ENCODE measurements around the gene ACADVL. TPM values are rescaled to one million over a fixed set of nuclear protein-coding genes. Genes with fewer than 3 reads are reported as not detected.

ACADVL gene
- total RNA-seq, 1 experiment from 2014 or later = 558 TPM

- intact Hi-C loops (cut with micrococcal nuclease) = loop anchor here (2.0 to 5.0 kb wide), 2 partner anchors 17 to 219 kb away; partner anchors contain the start of genes POLR2A, SLC2A4 and SLC35G6
- Histone ChIP-seq H3K27me3 (ENCODE audit: low read length) (no peaks in the 10 kb centered on the region), H3K36me3 (ENCODE audit: low read depth, low read length) (peaks cover 4% of the 10 kb centered on the region; the same call in 1 of the 2 replicates), H2AFZ (ENCODE audit: low read length) (peak overlapping the region; percentile 65; the same call in 1 of the 2 replicates), H3K4me3 (ENCODE audit: low read length) (peak overlapping the region; percentile 97), H3K9me3 (ENCODE audit: low read length) (no peaks in the 10 kb centered on the region), H3K9me2 (replicated peaks; ENCODE audit: low read length) (no peaks in the 10 kb centered on the region), H3K4me2 (ENCODE audit: low read length) (peak overlapping the region; percentile 96), H3K9ac (ENCODE audit: low read length) (peak overlapping the region; percentile 93), H3K27ac (ENCODE audit: low read length) (peak overlapping the region; percentile 93), H3F3A (ENCODE audit: low read length, unreplicated experiment) (no peaks in the 10 kb centered on the region), H3K4me1 (ENCODE audit: insufficient read depth, low read length) (peaks cover 27% of the 10 kb centered on the region), H3K79me2 (ENCODE audit: low read length) (peaks cover 40% of the 10 kb centered on the region), H4K20me1 (ENCODE audit: low read length) (peaks cover 14% of the 10 kb centered on the region; the same call in 1 of the 2 replicates)
- CTCF ChIA-PET = interaction anchor here (0.5 kb wide), 1 partner anchor 80 kb away, joined by 4 read pairs; no protein-coding TSS in a partner anchor
- no peak for TF ChIP-seq EZH2 (IDR thresholded peaks at IDR 0.05; ENCODE audit: low read length, unreplicated experiment)
- TF ChIP-seq EZH2phosphoT487 (IDR thresholded peaks at IDR 0.05; ENCODE audit: borderline replicate concordance, low read length) = no peak
- TF ChIP-seq CTCF (conservative IDR thresholded peaks at IDR 0.05; ENCODE audit: low read depth, low read length) = no peak
- POLR2A ChIA-PET (ENCODE audit: unreplicated experiment) = interaction anchor here (0.6 kb wide), 2 partner anchors 42 to 140 kb away, joined by 3 to 4 read pairs; partner anchors contain the start of gene TMEM256
- no TSS peak for BruUV-seq (replicated peaks)
- ATAC-seq = no peak
- DNase-seq = no peak
Measured at GRCh38 chr17:7263801-7264078, 44.0 kb downstream of the ACADVL start.

DNA sequence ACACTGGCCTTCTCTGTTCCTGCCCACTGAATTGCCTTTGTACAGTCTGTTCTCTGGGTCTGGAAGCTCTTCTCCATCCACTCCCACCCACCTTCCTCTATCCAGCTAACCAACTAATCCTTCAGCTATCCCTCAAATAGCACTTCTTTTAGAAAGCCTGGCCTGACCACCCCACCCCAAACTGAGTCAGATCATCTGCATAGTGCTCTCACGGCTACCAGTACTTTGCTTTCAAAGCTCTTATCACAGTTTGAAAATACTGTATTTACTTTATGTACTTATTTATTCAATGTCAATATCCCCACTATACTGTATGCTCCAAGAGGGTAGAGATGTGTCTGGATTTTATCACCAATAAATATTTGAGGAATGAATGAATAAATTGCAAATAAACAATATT is 47.0 kb downstream of the ACADVL start:
- H3K79me2 ChIP-seq (ENCODE audit: low read length) = peaks cover 10% of the 10 kb centered on the region
- no peak; the same call in 1 of the 2 replicates for ATAC-seq
- H3K9ac ChIP-seq (ENCODE audit: low read length) = no peak overlapping the region
- H3K27me3 ChIP-seq (ENCODE audit: low read length) = no peaks in the 10 kb centered on the region
- no peak overlapping the region for H3K27ac ChIP-seq (ENCODE audit: low read length)
- DNase-seq = no peak
- H2AFZ ChIP-seq (ENCODE audit: low read length) = no peak overlapping the region
- H4K20me1 ChIP-seq (ENCODE audit: low read length) = no peaks in the 10 kb centered on the region
- H3K9me3 ChIP-seq (ENCODE audit: low read length) = no peaks in the 10 kb centered on the region
- H3K9me2 ChIP-seq (replicated peaks; ENCODE audit: low read length) = no peaks in the 10 kb centered on the region
- TF ChIP-seq CTCF (conservative IDR thresholded peaks at IDR 0.05; ENCODE audit: low read depth, low read length) (no peak), EZH2phosphoT487 (IDR thresholded peaks at IDR 0.05; ENCODE audit: borderline replicate concordance, low read length) (no peak), EZH2 (IDR thresholded peaks at IDR 0.05; ENCODE audit: low read length, unreplicated experiment) (no peak)
- no peaks in the 10 kb centered on the region for H3F3A ChIP-seq (ENCODE audit: low read length, unreplicated experiment)
- no TSS peak for BruUV-seq (replicated peaks)
- H3K36me3 ChIP-seq (ENCODE audit: low read depth, low read length) = no peaks in the 10 kb centered on the region
- ChIA-PET POLR2A (ENCODE audit: unreplicated experiment) (interaction anchor here (0.5 to 0.7 kb wide), 4 partner anchors 16 to 280 kb away, joined by 3 to 17 read pairs (median 4); partner anchors contain the start of gene SLC16A13), CTCF (no interaction called here)
- H3K4me2 ChIP-seq (ENCODE audit: low read length) = no peak overlapping the region
- peaks cover 15% of the 10 kb centered on the region for H3K4me1 ChIP-seq (ENCODE audit: insufficient read depth, low read length)
- intact Hi-C loops (cut with micrococcal nuclease) = no loop called here
- H3K4me3 ChIP-seq (ENCODE audit: low read length) = no peak overlapping the region

Small RNA genes within 50 kb of the gene (microRNA-seq; reads per million reads assigned to microRNA genes)
- 2,736 reads per million, percentile 88 among the genes with 10 or more reads in this experiment for gene MIR324 (ENCODE audit: unreplicated experiment)

Other genes with a start within 250 kb of the ACADVL start
- not detected in 2 replicates for gene ALOX12, start 223.9 kb upstream of the ACADVL start, total RNA-seq (2014; rRNA removed)
- gene RNASEK, start 207.3 kb upstream of the ACADVL start, total RNA-seq (2014; rRNA removed) = 169 and 195 TPM in 2 replicates
- gene BCL6B, start 196.9 kb upstream of the ACADVL start, total RNA-seq (2014; rRNA removed) = 0.12 TPM in 1 of 2 replicates, not detected in the other
- gene SLC16A13, start 183.9 kb upstream of the ACADVL start, total RNA-seq (2014; rRNA removed) = 0.62 and 1.7 TPM in 2 replicates
- gene SLC16A11, start 175.8 kb upstream of the ACADVL start, total RNA-seq (2014; rRNA removed) = 0.75 TPM in 1 of 2 replicates, not detected in the other
- gene CLEC10A, start 139.7 kb upstream of the ACADVL start, total RNA-seq (2014; rRNA removed) = not detected in 2 replicates
- not detected in 2 replicates for gene ASGR2, start 105.1 kb upstream of the ACADVL start, total RNA-seq (2014; rRNA removed)
- 0.95 and 2.2 TPM in 2 replicates for gene ASGR1, start 40.6 kb upstream of the ACADVL start, total RNA-seq (2014; rRNA removed)
- 6.5 and 12.8 TPM in 2 replicates for gene DLG4, start 102 bp upstream of the ACADVL start, total RNA-seq (2014; rRNA removed)
- 36.9 and 65.7 TPM in 2 replicates for gene DVL2, start 14.6 kb downstream of the ACADVL start, total RNA-seq (2014; rRNA removed)
- gene PHF23, start 19.5 kb downstream of the ACADVL start, total RNA-seq (2014; rRNA removed) = 20.8 and 32.7 TPM in 2 replicates
- 88.2 and 103 TPM in 2 replicates for gene GABARAP, start 22.5 kb downstream of the ACADVL start, total RNA-seq (2014; rRNA removed)
- gene CTDNEP1, start 31.8 kb downstream of the ACADVL start, total RNA-seq (2014; rRNA removed) = 52.4 and 68.5 TPM in 2 replicates
- gene ELP5, start 32.3 kb downstream of the ACADVL start, total RNA-seq (2014; rRNA removed) = 60.5 and 67.5 TPM in 2 replicates
- 147 and 180 TPM in 2 replicates for gene CLDN7, start 42.5 kb downstream of the ACADVL start, total RNA-seq (2014; rRNA removed)
- gene SLC2A4, start 61.8 kb downstream of the ACADVL start, total RNA-seq (2014; rRNA removed) = 0.29 TPM in 1 of 2 replicates, not detected in the other
- gene YBX2, start 74.7 kb downstream of the ACADVL start, total RNA-seq (2014; rRNA removed) = 1.1 and 1.4 TPM in 2 replicates
- 1,140 and 1,203 TPM in 2 replicates for gene EIF5A, start 87.7 kb downstream of the ACADVL start, total RNA-seq (2014; rRNA removed)
- 30.8 and 45.8 TPM in 2 replicates for gene GPS2, start 95.4 kb downstream of the ACADVL start, total RNA-seq (2014; rRNA removed)
- 21.4 and 27.7 TPM in 2 replicates for gene NEURL4, start 109.4 kb downstream of the ACADVL start, total RNA-seq (2014; rRNA removed)
- not detected in 2 replicates for gene ACAP1, start 116.6 kb downstream of the ACADVL start, total RNA-seq (2014; rRNA removed)
- 7.0 and 7.6 TPM in 2 replicates for gene KCTD11, start 132.2 kb downstream of the ACADVL start, total RNA-seq (2014; rRNA removed)
- not detected in 2 replicates for gene TMEM95, start 135.2 kb downstream of the ACADVL start, total RNA-seq (2014; rRNA removed)
- gene TNK1, start 161.2 kb downstream of the ACADVL start, total RNA-seq (2014; rRNA removed) = 10.8 and 13.5 TPM in 2 replicates
- gene PLSCR3, start 174.6 kb downstream of the ACADVL start, total RNA-seq (2014; rRNA removed) = 53.8 and 62.7 TPM in 2 replicates
- gene TMEM256, start 184.2 kb downstream of the ACADVL start, total RNA-seq (2014; rRNA removed) = 56.6 and 82.4 TPM in 2 replicates
- gene NLGN2, start 187.9 kb downstream of the ACADVL start, total RNA-seq (2014; rRNA removed) = 7.4 and 12.7 TPM in 2 replicates
- gene SPEM1, start 200.4 kb downstream of the ACADVL start, total RNA-seq (2014; rRNA removed) = not detected in 2 replicates
- gene SPEM2, start 205.7 kb downstream of the ACADVL start, total RNA-seq (2014; rRNA removed) = not detected in 2 replicates
- gene SPEM3, start 208.9 kb downstream of the ACADVL start, total RNA-seq (2014; rRNA removed) = not detected in 2 replicates
- 14.0 and 17.9 TPM in 2 replicates for gene TMEM102, start 215.5 kb downstream of the ACADVL start, total RNA-seq (2014; rRNA removed)
- gene FGF11, start 219.6 kb downstream of the ACADVL start, total RNA-seq (2014; rRNA removed) = 0.69 and 1.0 TPM in 2 replicates
- 2.1 and 2.9 TPM in 2 replicates for gene CHRNB1, start 225.1 kb downstream of the ACADVL start, total RNA-seq (2014; rRNA removed)

All from PC-3 (cell line).